Loucy (cell line): ENCODE data around the gene ITGB5.

Experiments
- CTCF ChIP-seq: fragments of 200-600 bp; sonication (generic); conservative IDR thresholded peaks from 2 replicates; pipeline ENCODE4 v1.5.1; 2014; ENCODE audit warnings: mild to moderate bottlenecking, antibody characterized with exemption, low read length
- EZH2phosphoT487 ChIP-seq: fragments of 200-600 bp; IDR thresholded peaks from 2 replicates; pipeline ENCODE4 v1.6.1; 2018; ENCODE audit warnings: antibody characterized with exemption, mild to moderate bottlenecking, moderate library complexity, borderline replicate concordance

- no peak for TF ChIP-seq CTCF
- no peak for TF ChIP-seq EZH2phosphoT487
Observed at GRCh38 chr3:124747111-124747981, 139.8 kb downstream of the ITGB5 start.
